IPS-15b (cell line): ENCODE data around the gene LHFPL2.

ENCODE experiments used
- H3K27me3 ChIP-seq: one replicate; pipeline ENCODE4 v1.6.1; 2013; ENCODE audit warnings: low read length; ENCODE audit not compliant: control insufficient read depth, insufficient read depth
- H3K36me3 ChIP-seq: one replicate; pipeline ENCODE4 v1.6.1; 2013; ENCODE audit warnings: low read length; ENCODE audit not compliant: control insufficient read depth, insufficient read depth
- H3K4me1 ChIP-seq: one replicate; pipeline ENCODE4 v1.6.1; 2013; ENCODE audit warnings: mild to moderate bottlenecking, low read length; ENCODE audit not compliant: control insufficient read depth, insufficient read depth
- H3K4me3 ChIP-seq: one replicate; pipeline ENCODE4 v1.5.1; 2013; ENCODE audit warnings: low read depth, low read length
- H3K9ac ChIP-seq: one replicate; pipeline ENCODE4 v1.6.1; 2013; ENCODE audit warnings: low read depth, mild to moderate bottlenecking, low read length
- H3K9me3 ChIP-seq: one replicate; pipeline ENCODE4 v1.6.1; 2013; ENCODE audit warnings: mild to moderate bottlenecking, low read length; ENCODE audit not compliant: control insufficient read depth, insufficient read depth

LHFPL2 gene

DNA sequence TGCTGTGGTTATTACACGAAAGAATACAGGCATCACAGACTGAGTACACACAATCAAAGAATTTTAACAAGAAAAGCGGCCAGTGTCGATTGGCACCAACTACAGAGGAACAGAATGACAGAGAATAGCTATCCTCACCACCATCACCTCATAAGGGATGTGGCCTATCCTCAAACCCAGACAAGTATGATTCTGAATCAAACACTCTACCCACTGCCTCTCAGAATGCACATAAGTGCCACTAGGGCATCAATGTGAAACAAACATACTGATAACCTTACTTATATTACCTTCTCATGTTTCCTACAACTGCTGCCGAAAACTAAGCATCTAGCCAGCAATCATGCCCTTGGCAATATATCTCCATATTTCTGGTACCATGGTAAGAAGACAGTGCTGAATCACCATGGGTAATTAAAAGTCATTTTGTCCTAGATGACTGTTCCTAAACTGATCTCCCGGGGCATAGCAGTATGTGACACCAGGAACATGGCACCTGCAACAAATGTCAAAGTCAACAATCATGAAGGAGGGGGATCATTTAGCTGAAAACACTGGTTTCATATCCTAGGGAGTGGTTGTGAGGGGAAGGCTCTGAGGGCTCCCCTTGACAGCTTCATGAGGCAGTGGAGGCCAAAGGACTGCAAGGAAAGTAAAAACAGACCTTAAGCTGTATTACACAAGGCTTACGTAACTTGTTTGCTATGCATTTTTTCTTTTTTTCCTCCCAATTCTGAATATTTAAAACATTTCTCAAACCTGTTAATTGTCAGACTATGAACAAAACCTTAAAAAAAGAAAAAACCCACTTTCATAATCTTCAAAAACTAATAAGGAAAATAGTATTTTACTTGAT, 88.3 kb downstream of the LHFPL2 start:
- H3K27me3 ChIP-seq, result no peaks in the 10 kb centered on the region
- H3K4me3 ChIP-seq, result no peak overlapping the region
- no peaks in the 10 kb centered on the region for H3K36me3 ChIP-seq
- H3K4me1 ChIP-seq, result no peaks in the 10 kb centered on the region
- H3K9me3 ChIP-seq, result no peaks in the 10 kb centered on the region
- H3K9ac ChIP-seq, result no peak overlapping the region

DNA sequence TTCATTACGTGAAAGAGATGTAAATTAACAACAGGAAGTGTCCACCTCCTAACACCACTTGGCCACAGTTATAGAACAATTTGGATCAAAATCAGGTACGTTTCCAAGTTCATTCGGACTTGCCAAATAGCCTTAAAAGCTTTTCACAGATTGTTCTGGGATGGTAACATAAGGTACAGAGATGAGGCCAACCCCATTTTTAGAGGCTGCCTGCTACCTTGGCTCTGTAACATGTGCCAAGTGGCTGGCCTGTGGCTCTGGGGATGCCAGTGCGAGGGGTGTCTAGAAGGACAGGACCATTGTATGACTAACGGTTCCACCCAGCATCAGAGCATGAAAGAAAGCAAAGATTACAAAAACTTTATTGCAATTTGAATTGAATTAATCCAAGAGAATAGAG, 91.0 kb downstream of the LHFPL2 start:
- Histone ChIP-seq H3K9ac (no peak overlapping the region), H3K9me3 (no peaks in the 10 kb centered on the region), H3K4me1 (no peaks in the 10 kb centered on the region), H3K27me3 (no peaks in the 10 kb centered on the region), H3K4me3 (no peak overlapping the region), H3K36me3 (no peaks in the 10 kb centered on the region)

DNA sequence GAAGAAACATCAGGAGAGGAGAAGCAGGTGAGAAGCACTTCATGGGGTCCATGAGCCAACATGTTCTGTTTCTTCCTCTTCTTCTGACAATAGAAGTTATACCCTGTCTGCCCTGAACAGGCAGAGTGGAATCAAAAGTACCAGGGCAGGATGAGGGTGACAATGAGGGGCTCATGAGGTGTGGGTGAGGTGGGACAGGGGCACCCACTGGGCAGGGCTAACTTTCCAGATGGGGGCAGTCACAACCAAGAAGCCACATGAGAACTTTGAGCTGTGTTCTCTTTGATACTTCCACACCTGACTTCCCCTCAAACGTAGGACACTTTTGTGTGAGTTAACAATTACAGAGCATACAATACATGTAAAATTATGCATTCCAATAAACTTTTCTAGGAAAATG, 92.7 kb downstream of the LHFPL2 start:
- Histone ChIP-seq H3K9me3 (no peaks in the 10 kb centered on the region), H3K27me3 (no peaks in the 10 kb centered on the region), H3K4me1 (no peaks in the 10 kb centered on the region), H3K9ac (no peak overlapping the region), H3K4me3 (no peak overlapping the region), H3K36me3 (no peaks in the 10 kb centered on the region)

DNA sequence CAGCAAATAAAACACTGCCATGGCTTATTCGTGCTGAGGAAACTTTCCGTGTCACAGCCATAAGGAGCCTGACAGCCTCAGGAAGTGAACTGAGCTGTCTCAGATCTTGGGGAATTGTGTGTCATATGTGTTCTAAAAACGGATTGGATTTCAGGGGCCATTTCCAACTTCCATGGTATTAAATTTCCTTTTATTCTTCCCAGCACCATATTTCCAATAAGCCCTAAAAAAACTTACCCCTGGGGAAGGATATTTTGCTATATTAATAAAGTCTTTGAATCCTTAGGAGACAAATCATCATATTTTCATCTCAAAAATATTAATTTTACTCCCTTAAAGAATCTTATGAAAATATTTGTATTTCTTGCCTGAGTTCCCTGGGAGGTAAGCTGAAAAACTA, 93.9 kb downstream of the LHFPL2 start:
- H3K4me1 ChIP-seq, result no peaks in the 10 kb centered on the region
- H3K9ac ChIP-seq, result no peak overlapping the region
- H3K9me3 ChIP-seq, result no peaks in the 10 kb centered on the region
- peaks cover 2% of the 10 kb centered on the region for H3K36me3 ChIP-seq
- no peaks in the 10 kb centered on the region for H3K27me3 ChIP-seq
- no peak overlapping the region for H3K4me3 ChIP-seq

DNA sequence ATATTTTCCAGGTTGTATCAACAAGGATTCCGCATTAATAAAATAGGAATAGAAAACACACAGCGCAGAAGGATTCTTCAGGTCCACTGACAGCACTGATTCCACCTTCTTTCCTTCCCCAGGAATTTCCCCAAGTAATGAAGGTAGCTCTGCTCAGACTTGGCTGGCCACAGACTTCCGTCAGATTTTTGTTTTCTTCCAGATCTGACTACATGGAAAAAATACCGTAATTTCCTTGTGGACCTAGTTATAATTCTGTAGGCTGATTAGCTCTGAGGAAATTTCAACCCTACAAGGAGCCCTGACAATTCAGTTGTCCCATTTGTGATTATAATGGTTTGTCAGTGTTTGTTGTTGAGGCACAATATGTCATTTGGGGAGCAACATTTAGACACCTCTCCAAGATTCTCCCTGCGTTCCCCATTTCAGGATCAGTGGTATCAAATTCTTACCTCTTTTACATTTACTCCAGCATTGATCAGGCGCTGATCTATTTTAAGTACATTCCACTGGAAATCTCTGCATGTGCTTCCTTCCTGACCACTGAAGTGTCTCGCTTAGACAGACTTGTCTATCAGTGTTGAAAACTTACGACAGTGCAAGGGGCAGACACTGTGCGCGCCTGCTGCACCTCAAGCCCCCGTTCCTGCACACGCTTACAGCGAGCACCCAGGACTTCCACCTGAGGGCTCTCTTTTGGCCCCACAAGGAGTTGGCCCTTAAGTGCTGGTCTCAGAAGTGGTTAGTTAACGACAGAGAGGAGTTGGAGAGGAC, 94.8 kb downstream of the LHFPL2 start:
- Histone ChIP-seq H3K9ac (no peak overlapping the region), H3K4me3 (no peak overlapping the region), H3K4me1 (no peaks in the 10 kb centered on the region), H3K27me3 (no peaks in the 10 kb centered on the region), H3K9me3 (no peaks in the 10 kb centered on the region), H3K36me3 (peaks cover 2% of the 10 kb centered on the region)

DNA sequence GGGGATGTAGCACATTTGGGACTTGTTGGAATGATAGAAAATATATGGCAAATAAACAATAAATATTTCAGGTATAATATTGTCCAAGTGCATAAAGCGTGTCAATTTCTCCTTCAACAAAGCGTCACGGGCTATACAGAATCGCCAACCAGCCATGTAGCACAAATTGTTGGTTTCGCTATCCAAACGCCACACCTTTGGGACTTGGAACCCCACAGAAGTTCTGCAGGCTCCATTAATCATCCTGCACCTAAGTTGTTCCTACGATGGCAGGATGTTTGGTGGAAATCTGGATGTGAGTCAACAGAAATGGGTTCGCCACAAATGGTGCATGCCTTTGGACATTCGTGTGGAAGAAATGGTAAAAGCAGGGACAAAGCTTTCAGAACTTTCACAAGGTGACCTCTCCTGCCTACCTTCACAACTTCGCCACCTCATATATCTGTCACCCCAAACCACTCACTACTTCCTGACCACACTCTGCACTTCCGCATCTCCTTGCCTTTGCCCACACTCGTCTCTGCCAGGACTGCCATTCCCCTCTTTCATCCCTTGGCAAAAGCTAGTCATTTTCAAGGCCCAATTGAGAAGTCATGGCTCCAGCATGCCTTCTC, 95.7 kb downstream of the LHFPL2 start:
- H3K9me3 ChIP-seq, result no peaks in the 10 kb centered on the region
- no peaks in the 10 kb centered on the region for H3K4me1 ChIP-seq
- H3K27me3 ChIP-seq, result no peaks in the 10 kb centered on the region
- H3K9ac ChIP-seq, result no peak overlapping the region
- peaks cover 2% of the 10 kb centered on the region for H3K36me3 ChIP-seq
- no peak overlapping the region for H3K4me3 ChIP-seq

DNA sequence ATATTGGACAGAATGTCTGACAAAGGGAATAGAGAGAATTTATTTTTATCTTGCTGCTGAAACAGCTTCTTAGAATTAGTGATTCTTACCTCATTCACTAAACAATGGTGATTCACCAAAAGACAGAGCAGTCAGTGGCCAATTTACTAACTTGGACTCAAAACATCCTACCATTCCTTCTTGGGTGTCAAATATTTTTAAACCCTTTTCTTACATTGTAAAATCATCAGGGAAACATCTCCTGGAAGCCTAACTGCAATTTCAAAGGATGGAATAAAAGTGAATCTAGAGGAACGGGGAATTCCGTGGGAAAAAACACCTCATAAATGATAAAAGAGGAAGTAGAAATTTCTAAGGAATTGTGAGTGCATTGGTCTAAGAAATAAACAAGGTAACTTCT, 97.7 kb downstream of the LHFPL2 start:
- H3K4me3 ChIP-seq, result no peak overlapping the region
- no peaks in the 10 kb centered on the region for H3K27me3 ChIP-seq
- H3K4me1 ChIP-seq, result no peaks in the 10 kb centered on the region
- H3K9ac ChIP-seq, result no peak overlapping the region
- H3K36me3 ChIP-seq, result peaks cover 4% of the 10 kb centered on the region
- no peaks in the 10 kb centered on the region for H3K9me3 ChIP-seq

DNA sequence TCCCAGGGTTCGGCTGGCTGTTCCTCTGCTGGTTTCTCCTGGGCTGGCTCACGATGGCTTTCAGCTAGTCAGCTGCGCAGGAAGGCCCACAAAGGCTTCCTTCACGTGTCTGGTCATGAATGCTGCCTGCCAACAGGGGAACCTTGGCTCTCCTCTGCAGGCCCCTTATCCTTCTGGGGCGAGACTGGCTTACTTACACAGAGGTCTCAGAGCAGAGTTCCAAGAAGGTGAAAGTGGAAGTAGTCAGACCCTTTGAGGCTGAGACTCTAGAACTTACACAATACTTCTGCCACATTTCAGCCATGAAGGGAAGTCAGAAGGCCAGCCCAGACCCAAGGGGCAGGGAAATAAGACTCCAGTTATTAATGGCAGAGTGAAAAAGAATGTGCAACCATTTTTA, 99.5 kb downstream of the LHFPL2 start:
- Histone ChIP-seq H3K4me3 (no peak overlapping the region), H3K4me1 (no peaks in the 10 kb centered on the region), H3K9ac (no peak overlapping the region), H3K27me3 (no peaks in the 10 kb centered on the region), H3K9me3 (no peaks in the 10 kb centered on the region), H3K36me3 (peaks cover 4% of the 10 kb centered on the region)

DNA sequence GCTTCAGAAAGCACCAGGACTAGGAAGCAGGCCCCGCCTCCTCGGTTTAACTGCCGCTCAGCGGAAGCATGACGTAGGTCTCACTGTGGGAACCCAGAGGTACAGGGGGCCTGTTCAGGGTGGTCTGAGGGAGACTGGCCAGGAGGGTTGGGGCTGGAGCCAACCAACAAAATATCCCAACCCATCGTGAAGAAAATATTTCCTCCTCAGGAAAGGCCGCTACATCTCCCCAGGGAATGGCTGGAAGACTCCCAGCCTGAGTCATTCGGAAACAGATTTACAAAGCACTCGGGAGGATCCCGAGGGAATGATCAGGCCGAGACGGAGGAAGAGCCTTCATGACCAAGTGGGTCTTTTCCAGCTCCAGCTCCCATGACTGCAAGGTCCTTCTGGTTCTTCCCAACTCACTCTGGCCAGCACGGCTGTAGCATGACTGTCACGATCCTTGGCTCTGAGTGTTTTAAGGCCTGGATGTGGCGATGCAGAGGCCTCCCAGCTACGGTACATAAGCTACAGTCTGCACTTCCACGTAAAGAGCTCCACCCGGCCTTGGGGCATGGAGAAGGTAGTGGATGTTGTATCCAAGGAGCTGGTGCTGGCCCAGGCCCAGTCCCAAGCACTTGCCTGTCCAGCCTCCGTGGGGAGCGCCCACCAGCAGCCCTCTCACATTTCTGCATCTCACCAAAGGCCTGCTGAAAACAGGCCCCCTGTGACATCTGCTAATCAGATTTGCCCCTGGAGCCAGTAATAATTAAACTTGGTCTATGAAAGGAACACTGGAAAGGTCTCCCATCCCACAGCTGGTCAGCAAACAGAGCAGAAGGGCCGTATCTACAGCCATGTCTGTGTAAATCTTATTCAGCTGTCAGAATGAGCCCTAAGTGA, 100.6 kb downstream of the LHFPL2 start:
- Histone ChIP-seq H3K4me1 (no peaks in the 10 kb centered on the region), H3K9ac (no peak overlapping the region), H3K4me3 (no peak overlapping the region), H3K9me3 (no peaks in the 10 kb centered on the region), H3K27me3 (no peaks in the 10 kb centered on the region), H3K36me3 (peaks cover 4% of the 10 kb centered on the region)

DNA sequence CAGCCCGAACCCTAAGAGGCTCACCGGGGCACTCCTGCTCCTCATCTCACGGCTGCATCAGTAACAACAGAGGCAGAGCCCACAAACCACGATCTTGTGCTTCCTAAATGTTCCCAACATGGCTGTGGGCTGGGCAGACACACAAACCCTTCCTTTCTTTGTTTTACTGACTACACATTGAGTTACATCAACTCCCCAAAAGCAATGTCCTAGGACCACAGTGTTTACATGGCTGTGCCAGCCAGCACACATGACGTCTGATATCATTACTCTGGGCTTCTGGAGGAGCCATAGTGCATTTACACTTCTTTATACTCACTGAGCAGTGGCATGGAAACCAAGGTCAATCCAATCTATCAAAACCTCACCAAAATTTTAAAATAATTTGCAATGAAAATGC, 101.4 kb downstream of the LHFPL2 start:
- H3K4me3 ChIP-seq, result no peak overlapping the region
- no peaks in the 10 kb centered on the region for H3K27me3 ChIP-seq
- no peaks in the 10 kb centered on the region for H3K9me3 ChIP-seq
- peaks cover 5% of the 10 kb centered on the region for H3K4me1 ChIP-seq
- peaks cover 4% of the 10 kb centered on the region for H3K36me3 ChIP-seq
- H3K9ac ChIP-seq, result no peak overlapping the region

DNA sequence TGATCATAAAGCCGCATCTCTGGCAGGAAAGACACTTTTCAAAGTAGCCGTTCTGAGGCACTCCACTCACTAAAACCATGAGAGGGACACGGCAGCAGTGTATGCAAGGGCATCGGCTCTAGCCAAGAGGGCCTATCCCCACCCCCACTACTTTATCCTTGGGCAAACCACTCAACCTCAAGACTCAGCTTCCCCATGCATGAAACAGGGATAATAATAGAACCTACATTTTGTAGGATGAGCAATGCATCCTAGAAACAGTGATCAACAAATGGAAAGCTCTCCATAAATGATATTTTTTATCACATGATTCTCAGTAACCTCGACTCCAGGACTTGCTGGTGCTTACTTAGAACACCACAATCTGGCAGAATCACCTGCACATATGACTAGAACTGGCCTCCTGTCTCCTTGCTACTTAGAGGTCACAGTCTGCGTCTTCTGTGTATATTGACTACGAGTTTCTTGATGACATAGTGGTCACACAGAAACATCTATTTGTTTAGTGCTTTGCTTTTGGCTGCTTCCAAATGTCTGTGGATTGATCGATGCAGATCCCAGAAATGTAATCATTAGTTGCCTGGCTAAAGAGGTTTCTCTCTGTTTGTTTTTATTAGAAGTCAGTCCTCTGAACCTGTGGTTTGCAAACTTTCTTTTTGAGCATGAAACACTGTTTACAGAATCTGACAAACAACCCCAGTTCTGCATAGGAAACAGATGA, 102.1 kb downstream of the LHFPL2 start:
- H3K4me1 ChIP-seq, result peaks cover 5% of the 10 kb centered on the region
- no peaks in the 10 kb centered on the region for H3K9me3 ChIP-seq
- H3K9ac ChIP-seq, result no peak overlapping the region

More for the DNA sequence above, 102.1 kb downstream of the LHFPL2 start:
- Histone ChIP-seq H3K4me3 (no peak overlapping the region), H3K36me3 (peaks cover 4% of the 10 kb centered on the region), H3K27me3 (no peaks in the 10 kb centered on the region)
